SIG-M5 (cell line): ENCODE results near the gene GNAS.
"Not testable (repeated sequence)": the region's sequence is repeated elsewhere in the genome, so short reads cannot be mapped to it uniquely, and the experiment has no call there.

Source experiments
- DNase-seq: peaks from one replicate; lab custom pipeline; 2025; lab: John Stamatoyannopoulos, UW

The GNAS gene

DNA sequence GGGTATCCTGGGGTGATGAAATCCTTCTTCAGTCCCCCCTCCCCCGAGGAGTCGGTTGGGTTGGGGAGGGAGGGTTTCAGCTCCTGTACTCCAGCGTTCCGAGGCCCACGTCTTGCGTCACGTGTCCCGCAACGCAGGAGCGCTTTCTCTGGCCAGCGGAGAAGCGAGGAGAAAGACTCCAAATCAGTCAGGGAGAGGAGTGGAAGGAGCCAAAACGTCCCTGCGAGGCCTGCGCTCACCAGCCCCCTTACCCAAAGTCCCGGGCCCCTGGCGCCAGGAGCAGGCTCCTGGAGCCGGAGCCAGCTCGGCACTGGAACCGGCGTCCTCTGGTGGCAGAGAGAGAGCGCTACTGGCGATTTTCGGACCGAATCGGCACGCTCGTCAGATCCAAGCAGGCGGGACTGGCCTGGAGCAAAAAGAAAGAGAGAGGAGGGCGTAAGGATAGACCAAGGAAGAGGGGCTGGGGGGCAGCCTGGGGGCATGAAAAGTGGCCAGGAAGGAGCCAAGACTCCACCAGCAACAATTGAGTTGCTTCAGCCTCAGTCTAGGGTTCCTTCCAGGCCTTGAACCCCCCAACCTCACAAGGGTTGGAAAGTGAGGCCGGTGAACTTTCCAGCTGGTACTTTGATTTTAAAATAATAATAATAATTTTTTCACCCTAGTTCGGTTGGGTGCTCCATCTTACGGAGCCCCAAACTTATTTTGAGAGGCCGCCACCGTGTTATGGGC lies at the start of gene GNAS:
GNAS (plus strand) TSS at position 174 of the 729 bp plus-strand sequence.
- no peak for DNase-seq

- DNase-seq, result no peak
Measured at GRCh38 chr20:58803533-58803932, 49.0 kb upstream of the GNAS start.

DNA sequence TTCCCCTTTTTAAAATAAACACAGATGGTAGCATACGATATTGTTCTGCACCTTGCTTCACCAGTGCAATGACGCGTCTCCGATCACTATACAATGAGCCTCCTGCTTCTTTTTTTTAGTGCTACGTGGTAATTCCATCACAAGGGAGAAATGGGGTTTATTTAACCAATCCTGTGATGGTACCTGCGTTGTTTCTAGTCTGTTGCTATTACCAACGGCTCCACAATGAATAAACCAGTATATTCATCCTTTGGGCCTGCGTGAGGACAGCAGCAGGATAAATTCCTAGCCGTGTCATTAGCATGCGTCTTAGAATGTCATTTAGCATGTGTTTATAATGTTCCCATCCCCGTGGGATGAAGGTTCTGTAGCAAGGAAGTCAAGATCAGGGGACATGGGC lies 44.7 kb upstream of the GNAS start:
- DNase-seq, result no peak

- no peak for DNase-seq
Measured at GRCh38 chr20:58808271-58809046, 44.1 kb upstream of the GNAS start.

- no peak for DNase-seq
Measured at GRCh38 chr20:58810116-58810878, 42.2 kb upstream of the GNAS start.

- no peak for DNase-seq
Measured at GRCh38 chr20:58810879-58811250, 41.7 kb upstream of the GNAS start.

DNA sequence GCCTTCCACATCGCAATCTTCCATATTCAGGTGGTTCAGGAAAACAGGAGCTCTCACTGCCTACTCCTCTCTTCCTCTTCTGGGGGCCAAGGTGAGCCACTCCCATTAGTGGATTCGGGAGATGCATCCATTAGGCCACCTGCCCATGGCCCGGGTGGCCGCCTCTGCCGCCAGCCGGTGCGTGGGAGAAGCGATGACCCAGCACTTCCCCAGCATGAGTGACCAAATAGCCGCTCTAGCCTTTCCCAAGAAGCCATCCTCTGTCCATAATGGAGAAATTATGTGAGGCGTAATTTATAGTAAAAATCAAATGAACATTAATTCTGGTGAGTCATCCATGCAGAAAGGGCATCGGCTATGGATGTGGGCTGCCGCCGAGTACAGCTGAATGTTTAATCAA lies 41.2 kb upstream of the GNAS start:
- no peak for DNase-seq

GRCh38 chr20:58813369-58813768 lies 39.1 kb upstream of the GNAS start:
- no peak for DNase-seq

DNA sequence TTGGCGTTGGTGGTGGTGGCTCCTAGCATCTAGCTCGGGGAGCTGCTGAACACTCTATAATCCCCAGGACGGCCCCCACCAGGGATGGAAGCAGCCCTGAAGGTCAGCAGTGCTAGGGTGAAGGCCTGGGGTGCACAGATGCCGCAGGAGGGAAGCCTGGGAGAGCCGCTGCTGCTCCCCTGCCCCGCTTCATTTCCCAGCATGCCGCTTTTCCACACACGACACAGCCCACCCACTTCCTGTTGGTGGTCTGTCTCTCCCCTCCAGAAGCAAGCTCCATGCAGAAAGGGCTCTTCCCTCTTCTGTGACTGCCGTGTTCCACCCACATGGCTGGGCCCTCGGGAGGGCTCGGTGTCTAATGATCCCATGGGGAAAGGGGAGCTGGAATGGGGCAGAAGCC lies 37.1 kb upstream of the GNAS start:
- DNase-seq, result no peak

DNA sequence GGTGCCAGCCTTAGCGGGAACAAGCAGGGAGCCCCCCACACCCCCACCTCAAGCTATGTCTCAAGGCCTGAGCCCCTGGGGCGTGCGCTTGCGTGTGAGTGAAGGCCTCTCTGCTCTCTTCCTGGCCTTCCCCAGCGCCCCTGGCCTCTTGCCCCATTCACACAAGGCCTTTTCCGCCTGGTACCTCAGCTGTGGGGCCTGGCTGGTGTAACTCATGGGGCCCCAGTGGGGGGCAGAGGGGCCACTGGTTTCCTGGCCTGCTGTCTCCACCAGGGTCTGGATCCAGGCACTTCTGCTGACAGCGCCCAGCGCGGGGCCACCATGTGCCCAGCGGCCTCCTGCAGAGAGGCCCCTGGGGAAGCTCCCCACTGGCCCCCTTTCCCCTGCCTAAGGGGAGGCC lies 36.5 kb upstream of the GNAS start:
- no peak for DNase-seq

- DNase-seq, result no peak
Measured at GRCh38 chr20:58816957-58817651, 35.4 kb upstream of the GNAS start.

- DNase-seq, result no peak
Measured at GRCh38 chr20:58817748-58818147, 34.8 kb upstream of the GNAS start.

DNA sequence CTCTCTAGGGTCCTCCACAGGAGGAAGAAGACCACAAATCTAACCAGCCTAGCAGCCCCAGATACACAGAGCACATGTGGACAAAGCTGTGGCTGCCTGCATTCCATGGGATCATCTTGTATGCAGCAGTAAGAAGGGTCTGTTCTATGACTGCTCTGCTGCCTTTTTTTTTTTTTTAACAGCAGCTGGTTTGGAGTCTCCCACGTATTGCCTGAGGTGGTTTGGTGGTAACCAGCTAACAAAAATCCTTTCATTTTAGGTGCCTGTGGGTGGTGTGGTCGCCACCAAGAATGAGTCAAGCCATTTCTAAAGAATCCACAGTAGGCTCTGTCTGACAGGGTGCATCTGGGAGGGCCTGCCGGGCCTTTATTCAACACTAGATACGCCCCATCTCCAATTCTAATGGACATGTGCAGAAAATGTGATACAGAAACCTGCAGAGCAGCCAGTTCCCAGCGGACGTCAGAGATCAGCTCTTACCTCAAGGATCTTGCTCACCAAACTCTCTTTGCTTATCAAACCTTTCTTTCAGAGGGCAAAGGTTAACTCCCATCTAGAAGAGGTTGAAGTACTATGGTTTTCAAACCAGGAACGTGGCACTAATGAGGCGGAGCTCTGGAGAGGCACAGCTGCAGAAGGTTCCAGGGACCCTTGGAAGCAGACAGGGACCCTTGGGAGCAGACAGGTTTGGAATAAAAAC lies 33.8 kb upstream of the GNAS start:
- no peak for DNase-seq

DNA sequence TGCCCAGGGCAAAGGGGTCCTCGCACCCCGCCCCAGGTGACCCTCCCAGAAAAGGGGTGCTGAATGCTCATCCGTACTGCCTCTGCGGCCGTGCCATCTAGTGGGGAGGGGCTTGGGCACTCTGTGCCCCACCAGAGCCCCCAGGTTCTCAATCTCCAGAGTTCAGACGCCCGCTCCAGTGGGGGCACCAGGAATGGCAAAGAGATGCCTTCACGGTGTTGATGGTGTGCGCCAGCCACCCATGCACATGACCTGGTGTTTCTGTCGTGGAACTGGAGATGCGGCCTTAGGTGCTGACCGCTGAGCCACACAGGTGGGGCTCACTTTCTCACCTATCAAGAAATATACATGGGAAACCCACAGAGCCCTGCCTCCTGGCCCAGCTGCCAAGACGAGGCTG lies 32.6 kb upstream of the GNAS start:
- no peak for DNase-seq

- not testable (repeated sequence) for DNase-seq
Measured at GRCh38 chr20:58820515-58820914, 32.0 kb upstream of the GNAS start.

- DNase-seq, result no peak
Measured at GRCh38 chr20:58822149-58822548, 30.4 kb upstream of the GNAS start.

- DNase-seq, result no peak
Measured at GRCh38 chr20:58822748-58823730, 29.5 kb upstream of the GNAS start.

DNA sequence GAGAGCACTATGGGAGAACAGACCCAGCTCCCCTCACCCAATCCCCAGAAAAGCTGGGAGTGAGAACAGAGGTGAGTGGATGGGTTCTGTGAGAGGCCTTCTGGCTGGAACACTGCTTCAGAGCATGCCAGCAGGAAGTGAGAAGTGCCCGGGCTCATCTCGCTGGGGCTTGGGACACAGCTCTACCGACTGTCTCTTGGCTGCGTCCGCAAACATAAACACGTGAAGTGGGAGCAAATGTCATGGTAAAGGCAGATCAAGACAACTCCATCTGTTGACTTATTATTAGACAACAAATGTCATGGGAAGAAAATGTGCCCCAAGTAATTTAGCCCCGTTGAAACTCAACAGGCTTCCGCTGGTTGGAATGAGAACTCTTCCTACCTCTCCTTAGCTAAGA lies 27.7 kb upstream of the GNAS start:
- no peak for DNase-seq

- no peak for DNase-seq
Measured at GRCh38 chr20:58825450-58825849, 27.1 kb upstream of the GNAS start.

- DNase-seq, result no peak
Measured at GRCh38 chr20:58826271-58826670, 26.2 kb upstream of the GNAS start.
